Upper lobe of left lung (tissue), 6 donors: ENCODE data around the gene HGD. TPM values are rescaled to one million over a fixed set of nuclear protein-coding genes. Genes with fewer than 3 reads are reported as not detected.

Experiments used
- ATAC-seq, 2 donors: fragments of 200-7000 bp; cut with Tn5 transposase; one replicate each; pipeline ENCODE4 v1.9.1; 2022; ENCODE audit warnings: mild to moderate bottlenecking in 2 of 2, moderate library complexity in 2 of 2; ENCODE audit not compliant: low FRiP score in 2 of 2
- DNase-seq, 2 donors: peaks; one replicate each; pipeline ENCODE4 v3.0.0-alpha.2; 2019 to 2020
- H3K27ac ChIP-seq, 4 donors: fragments of 200-600 bp; sonication (generic); one replicate each; pipeline ENCODE4 v1.5.1; 2016 to 2019
- H3K27me3 ChIP-seq, 4 donors: fragments of 200-600 bp; sonication (generic); one replicate each; pipeline ENCODE4 v1.5.1; 2017 to 2019
- H3K36me3 ChIP-seq, 4 donors: fragments of 200-600 bp; sonication (generic); one replicate each; pipeline ENCODE4 v1.5.1; 2016 to 2019
- H3K4me1 ChIP-seq, 4 donors: fragments of 200-600 bp; sonication (generic); one replicate each; pipeline ENCODE4 v1.5.1; 2018 to 2019
- H3K4me3 ChIP-seq, 4 donors: fragments of 200-600 bp; sonication (generic); one replicate each; pipeline ENCODE4 v1.5.1; 2017 to 2019; ENCODE audit warnings: mild to moderate bottlenecking in 2 of 4, moderate library complexity in 1 of 4
- H3K9me3 ChIP-seq, 4 donors: fragments of 200-600 bp; sonication (generic); one replicate each; pipeline ENCODE4 v1.5.1; 2018 to 2019
- CTCF ChIP-seq, 6 experiments: fragments of 450-650 bp in 4 of 6; fragments of 200-600 bp in 2 of 6; sonication (generic) in 2 of 6; IDR thresholded peaks; one replicate each; pipeline ENCODE4 v1.5.1; 2016 to 2019; ENCODE audit warnings: antibody characterized with exemption in 6 of 6
- EP300 ChIP-seq, 4 donors: sonication (generic); formaldehyde crosslinking; IDR thresholded peaks; one replicate each; pipeline ENCODE4 v1.5.1; 2017; ENCODE audit warnings: antibody characterized with exemption in 4 of 4, control low read depth in 2 of 4
- POLR2A ChIP-seq, 4 donors: fragments of 450-650 bp; IDR thresholded peaks; one replicate each; pipeline ENCODE4 v1.5.1; 2016 to 2017; ENCODE audit warnings: antibody characterized with exemption in 4 of 4, mild to moderate bottlenecking in 2 of 4
- POLR2AphosphoS5 ChIP-seq, 2 donors: sonication (generic); formaldehyde crosslinking; IDR thresholded peaks; one replicate each; pipeline ENCODE4 v1.5.1; 2017; ENCODE audit warnings: antibody characterized with exemption in 2 of 2
- WGBS, 2 donors: methylation state at CpG; one replicate each; pipeline ENCODE4 v1.1.5; 2017 to 2018; 5-methylcytosine and 5-hydroxymethylcytosine counted together
- total RNA-seq, 6 donors: library from RNA; depleted of rRNA in 4 of 6; stranded (reverse); fragments of >200 nt in 4 of 6; gene quantifications; one replicate each; pipeline versions ENCODE4 v1.1.0 to v1.2.1, GENCODE V29; 2016 to 2021
- donor health status: DM: no; HTN: no; CAD: no; lungs with moderate emphysema.
- donor health status: DM: no; HTN: yes; CAD: no; lungs with severe emphysema.

Gene HGD
- total RNA-seq, 6 donors from 2014 or later = 0.89 to 45.1 (median 2.6) TPM

- Histone ChIP-seq H3K36me3 (no peaks in the 10 kb centered on the region), H3K4me1 (no peaks in the 10 kb centered on the region), H3K27me3 (no peaks in the 10 kb centered on the region), H3K9me3 (no peaks in the 10 kb centered on the region), H3K27ac (no peak overlapping the region), H3K4me3 (no peak overlapping the region)
- ATAC-seq (no peak), DNase-seq (no peak)
- TF ChIP-seq POLR2A (IDR thresholded peaks at IDR 0.05) (no peak), CTCF (IDR thresholded peaks at IDR 0.05) (no peak), POLR2AphosphoS5 (IDR thresholded peaks at IDR 0.05) (no peak), EP300 (IDR thresholded peaks at IDR 0.05) (no peak)
- 68 to 78% methylated on average over 2 of the region's 2 CpGs for WGBS, 2 donors
Measured at GRCh38 chr3:120670576-120670975, 11.5 kb downstream of the HGD start.

GRCh38 chr3:120664926-120665325, 17.1 kb downstream of the HGD start:
- no peak overlapping the region for H3K4me3 ChIP-seq
- no peak for ATAC-seq
- H3K4me1 ChIP-seq = no peaks in the 10 kb centered on the region
- no peaks in the 10 kb centered on the region for H3K9me3 ChIP-seq
- TF ChIP-seq CTCF (IDR thresholded peaks at IDR 0.05) = no peak
- TF ChIP-seq EP300 (IDR thresholded peaks at IDR 0.05) = no peak
- TF ChIP-seq POLR2AphosphoS5 (IDR thresholded peaks at IDR 0.05) = no peak
- H3K27ac ChIP-seq = no peak overlapping the region
- H3K27me3 ChIP-seq = no peaks in the 10 kb centered on the region
- DNase-seq = no peak
- no peaks in the 10 kb centered on the region for H3K36me3 ChIP-seq

GRCh38 chr3:120661945-120662344, 20.1 kb downstream of the HGD start:
- WGBS, 2 donors = 51 to 52% methylated on average over 5 of the region's 5 CpGs
- Histone ChIP-seq H3K36me3 (no peaks in the 10 kb centered on the region), H3K27me3 (no peaks in the 10 kb centered on the region), H3K4me3 (no peak overlapping the region), H3K4me1 (no peaks in the 10 kb centered on the region), H3K9me3 (no peaks in the 10 kb centered on the region), H3K27ac (no peak overlapping the region)
- no peak for DNase-seq
- no peak for TF ChIP-seq POLR2AphosphoS5 (IDR thresholded peaks at IDR 0.05)
- ATAC-seq = no peak

GRCh38 chr3:120661106-120661905, 20.7 kb downstream of the HGD start:
- 24 to 38% methylated on average over 2 of the region's 2 CpGs for WGBS, 2 donors
- no peak overlapping the region for H3K4me3 ChIP-seq
- H3K9me3 ChIP-seq = no peaks in the 10 kb centered on the region
- H3K4me1 ChIP-seq = no peaks in the 10 kb centered on the region
- no peaks in the 10 kb centered on the region for H3K36me3 ChIP-seq
- TF ChIP-seq EP300 (IDR thresholded peaks at IDR 0.05) (no peak), CTCF (IDR thresholded peaks at IDR 0.05) (no peak), POLR2AphosphoS5 (IDR thresholded peaks at IDR 0.05) (no peak)
- no peak for DNase-seq
- no peak overlapping the region for H3K27ac ChIP-seq
- no peaks in the 10 kb centered on the region for H3K27me3 ChIP-seq
- no peak for ATAC-seq

GRCh38 chr3:120659834-120660233, 22.2 kb downstream of the HGD start:
- Histone ChIP-seq H3K27me3 (no peaks in the 10 kb centered on the region), H3K27ac (no peak overlapping the region), H3K4me3 (no peak overlapping the region), H3K4me1 (no peaks in the 10 kb centered on the region), H3K36me3 (no peaks in the 10 kb centered on the region), H3K9me3 (no peaks in the 10 kb centered on the region)
- WGBS, 2 donors = 80 to 100% methylated on average over 1 to 2 of the region's 2 CpGs
- no peak for TF ChIP-seq POLR2AphosphoS5 (IDR thresholded peaks at IDR 0.05)
- no peak for TF ChIP-seq EP300 (IDR thresholded peaks at IDR 0.05)
- TF ChIP-seq POLR2A (IDR thresholded peaks at IDR 0.05) = no peak
- TF ChIP-seq CTCF (IDR thresholded peaks at IDR 0.05) = no peak
- DNase-seq (no peak), ATAC-seq (no peak)
